Progenitor cell of endocrine pancreas (in vitro differentiated cells): ENCODE results near the gene ZNF766. TPM values are rescaled to one million over a fixed set of nuclear protein-coding genes. Genes with fewer than 3 reads are reported as not detected.
A peak's percentile ranks its signal among the peaks of the same experiment; 100 is the strongest.
"Not testable (repeated sequence)": the region's sequence is repeated elsewhere in the genome, so short reads cannot be mapped to it uniquely, and the experiment has no call there.

ENCODE experiments used
- DNase-seq: peaks from one replicate; pipeline ENCODE4 v3.0.0; 2021; ENCODE audit warnings: low spot score; ENCODE audit not compliant: unreplicated experiment
- H3K27ac Mint-ChIP-seq: 2 replicates; pipeline ENCODE4 v1.8.0; 2021; ENCODE audit warnings: mild to moderate bottlenecking, moderate library complexity, mixed read lengths
- H3K27me3 Mint-ChIP-seq: 2 replicates; pipeline ENCODE4 v1.8.0; 2021; ENCODE audit warnings: mixed read lengths
- H3K36me3 Mint-ChIP-seq: 2 replicates; pipeline ENCODE4 v1.8.0; 2022; ENCODE audit warnings: mixed read lengths; ENCODE audit not compliant: insufficient read depth
- H3K4me1 Mint-ChIP-seq: 2 replicates; pipeline ENCODE4 v1.8.0; 2021; ENCODE audit warnings: low read depth, mixed read lengths
- H3K4me3 Mint-ChIP-seq: 2 replicates; pipeline ENCODE4 v1.8.0; 2021; ENCODE audit warnings: low read depth, mild to moderate bottlenecking, moderate library complexity, mixed read lengths
- H3K9me3 Mint-ChIP-seq: 2 replicates; pipeline ENCODE4 v1.8.0; 2021; ENCODE audit warnings: low read depth, mixed read lengths
- CTCF ChIP-seq: fragments of 200-600 bp; sonication (generic); IDR thresholded peaks from one replicate; pipeline ENCODE4 v1.5.0; 2021; ENCODE audit warnings: antibody characterized with exemption, mild to moderate bottlenecking; ENCODE audit not compliant: unreplicated experiment
- total RNA-seq: library from RNA; stranded (reverse); gene quantifications from 2 replicates; pipeline ENCODE4 v1.2.1, GENCODE V29; 2021

Gene ZNF766
- total RNA-seq, 1 donor from 2014 or later: 29.4 TPM

DNA sequence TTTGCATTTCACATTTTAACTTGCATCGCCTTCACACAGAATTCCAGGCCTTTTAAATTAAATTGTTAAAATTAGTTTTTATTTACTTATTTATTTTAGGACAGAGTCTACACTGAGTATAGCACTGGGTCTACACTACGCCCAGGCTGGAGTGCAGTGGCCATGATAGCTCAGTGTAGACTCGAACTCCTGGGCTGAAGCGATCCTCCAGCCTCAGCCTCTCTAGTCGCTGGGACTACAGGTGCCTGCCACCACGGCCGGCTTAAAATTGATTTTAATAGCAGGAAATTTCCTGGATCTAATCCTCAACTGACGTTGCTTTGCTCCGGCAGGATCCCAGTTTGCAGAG, 66.4 kb downstream of the ZNF766 start:
- DNase-seq: no peak
- peak overlapping the region; percentile 92 for H3K4me3 Mint-ChIP-seq
- TF ChIP-seq CTCF: no peak
- H3K36me3 Mint-ChIP-seq: peaks cover 19% of the 10 kb centered on the region
- H3K27ac Mint-ChIP-seq: peak overlapping the region; percentile 97
- H3K9me3 Mint-ChIP-seq: peaks cover 23% of the 10 kb centered on the region
- H3K4me1 Mint-ChIP-seq: peaks cover 28% of the 10 kb centered on the region
- H3K27me3 Mint-ChIP-seq: no peaks in the 10 kb centered on the region

GRCh38 chr19:52336117-52336790, 66.9 kb downstream of the ZNF766 start, which contains the start of gene ZNF610:
Gene ZNF610, plus strand, starts transcription at chr19:52336243. Its CDS starts 12,930 bp downstream, at chr19:52349173.
- no peaks in the 10 kb centered on the region for H3K27me3 Mint-ChIP-seq
- peaks cover 28% of the 10 kb centered on the region for H3K4me1 Mint-ChIP-seq
- peaks cover 18% of the 10 kb centered on the region for H3K9me3 Mint-ChIP-seq

DNA sequence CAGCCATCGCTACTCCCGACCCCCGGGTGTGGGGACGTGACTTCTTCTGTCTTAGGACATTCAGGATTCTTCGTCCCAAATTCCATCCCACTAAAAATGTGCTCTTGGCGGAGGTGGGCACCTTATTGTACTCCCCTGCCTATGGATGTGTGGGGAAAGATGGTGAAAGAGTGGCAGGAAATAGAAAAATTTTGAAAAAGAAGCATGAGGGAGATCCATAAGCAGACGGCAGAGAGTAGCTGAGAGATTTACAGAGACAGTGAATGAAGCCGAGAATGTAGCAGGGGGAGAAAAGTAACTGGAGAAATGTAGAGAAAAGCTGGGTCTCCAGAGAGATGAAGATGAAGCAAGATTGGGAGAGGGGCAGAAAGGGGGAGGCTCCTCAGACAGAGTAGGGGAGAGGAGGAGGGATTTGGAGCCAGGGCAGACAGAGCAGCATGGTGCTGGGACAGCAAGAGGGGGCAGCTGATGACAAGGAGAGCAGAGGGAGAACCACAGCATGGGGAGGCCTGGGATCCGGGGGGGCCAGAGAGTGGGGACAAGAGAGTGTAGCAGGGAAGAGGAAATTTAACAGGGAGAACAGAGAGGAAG, 67.5 kb downstream of the ZNF766 start:
- H3K4me3 Mint-ChIP-seq: peak overlapping the region; percentile 92
- peak overlapping the region; percentile 97 for H3K27ac Mint-ChIP-seq
- DNase-seq: no peak
- H3K36me3 Mint-ChIP-seq: peaks cover 17% of the 10 kb centered on the region
- H3K9me3 Mint-ChIP-seq: peaks cover 14% of the 10 kb centered on the region
- no peaks in the 10 kb centered on the region for H3K27me3 Mint-ChIP-seq
- TF ChIP-seq CTCF: no peak
- H3K4me1 Mint-ChIP-seq: peaks cover 28% of the 10 kb centered on the region

More at GRCh38 chr19:52336117-52336790, 66.9 kb downstream of the ZNF766 start, which contains the start of gene ZNF610:
- peaks cover 19% of the 10 kb centered on the region for H3K36me3 Mint-ChIP-seq
- TF ChIP-seq CTCF: no peak
- peak within 1 kb of the TSS; percentile 92 for H3K4me3 Mint-ChIP-seq
- peak; percentile 89 for DNase-seq
- H3K27ac Mint-ChIP-seq: peak within 1 kb of the TSS; percentile 97

DNA sequence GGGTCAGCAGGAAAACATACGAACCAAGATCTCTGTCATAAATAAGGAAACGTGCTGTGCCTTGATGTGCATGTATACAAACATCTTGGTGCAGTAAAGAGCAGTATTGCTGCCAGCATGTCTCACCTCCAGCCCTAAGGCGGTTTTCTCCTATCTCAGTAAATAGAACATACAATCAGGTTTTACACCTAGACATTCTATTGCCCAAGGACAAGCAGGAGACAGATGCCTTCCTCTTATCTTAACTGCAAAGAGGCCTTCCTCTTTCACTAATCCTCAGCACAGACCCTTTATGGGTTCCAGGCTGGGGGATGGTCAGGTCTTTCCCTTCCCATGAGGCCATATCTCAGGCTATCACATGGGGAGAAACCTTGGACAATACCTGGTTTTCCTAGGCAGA, 69.6 kb downstream of the ZNF766 start:
- DNase-seq, H3K36me3 Mint-ChIP-seq, H3K9me3 Mint-ChIP-seq, H3K27me3 Mint-ChIP-seq: not testable (repeated sequence)
- Mint-ChIP-seq H3K4me3 (peak overlapping the region; percentile 61), H3K4me1 (peaks cover 28% of the 10 kb centered on the region), H3K27ac (peak overlapping the region; percentile 95)

DNA sequence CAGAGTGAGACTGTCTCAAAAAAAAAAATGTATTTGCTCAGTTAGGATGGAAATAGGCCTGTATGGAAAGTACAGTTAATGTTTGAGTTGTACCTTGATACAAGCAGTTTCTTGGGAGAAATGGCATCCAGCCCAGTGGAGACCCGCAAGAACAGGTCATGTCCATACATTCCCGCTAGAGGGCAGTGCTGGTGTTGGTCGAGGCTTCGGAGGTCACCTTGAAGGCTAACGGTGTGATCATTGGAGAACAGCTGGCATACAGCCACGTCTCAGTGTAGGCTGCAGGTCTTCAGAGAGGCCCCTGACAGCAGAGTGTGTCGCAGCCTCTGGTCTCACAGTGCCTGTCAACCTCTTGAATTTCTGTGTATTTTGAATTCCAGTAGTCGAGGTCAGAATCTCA, 74.2 kb downstream of the ZNF766 start:
- peak; percentile 68 for DNase-seq
- Mint-ChIP-seq H3K4me1 (peaks cover 13% of the 10 kb centered on the region), H3K9me3 (no peaks in the 10 kb centered on the region), H3K27ac (peak overlapping the region; percentile 69), H3K4me3 (no peak overlapping the region), H3K27me3 (no peaks in the 10 kb centered on the region), H3K36me3 (peaks cover 8% of the 10 kb centered on the region)
- TF ChIP-seq CTCF: peak; percentile 78

- Mint-ChIP-seq H3K9me3 (no peaks in the 10 kb centered on the region), H3K36me3 (peaks cover 12% of the 10 kb centered on the region), H3K4me1 (no peaks in the 10 kb centered on the region), H3K4me3 (no peak overlapping the region), H3K27me3 (no peaks in the 10 kb centered on the region), H3K27ac (no peak overlapping the region)
- TF ChIP-seq CTCF: no peak
- DNase-seq: no peak
Observed at GRCh38 chr19:52345162-52345561, 75.8 kb downstream of the ZNF766 start.
